ENCODE results near the gene CD1E.

The CD1E gene

GRCh38 chr1:158327481-158327880, 26.2 kb upstream of the CD1E start:
- H3K27ac ChIP-seq, result no peak overlapping the region
- no peaks in the 10 kb centered on the region for H3K27me3 ChIP-seq
- peaks cover 0 to 8% (median 0%) of the 10 kb centered on the region in 3 donors for H3K9me3 ChIP-seq
- no peak overlapping the region for H3K4me3 ChIP-seq
- intact Hi-C loops (cut with DNase I; ENCODE audit: low total_unique reads), result no loop called here
- no peaks in the 10 kb centered on the region for H3K4me1 ChIP-seq
- no peak for DNase-seq
- H3K36me3 ChIP-seq, result no peaks in the 10 kb centered on the region
- TF ChIP-seq, protein P1, sequence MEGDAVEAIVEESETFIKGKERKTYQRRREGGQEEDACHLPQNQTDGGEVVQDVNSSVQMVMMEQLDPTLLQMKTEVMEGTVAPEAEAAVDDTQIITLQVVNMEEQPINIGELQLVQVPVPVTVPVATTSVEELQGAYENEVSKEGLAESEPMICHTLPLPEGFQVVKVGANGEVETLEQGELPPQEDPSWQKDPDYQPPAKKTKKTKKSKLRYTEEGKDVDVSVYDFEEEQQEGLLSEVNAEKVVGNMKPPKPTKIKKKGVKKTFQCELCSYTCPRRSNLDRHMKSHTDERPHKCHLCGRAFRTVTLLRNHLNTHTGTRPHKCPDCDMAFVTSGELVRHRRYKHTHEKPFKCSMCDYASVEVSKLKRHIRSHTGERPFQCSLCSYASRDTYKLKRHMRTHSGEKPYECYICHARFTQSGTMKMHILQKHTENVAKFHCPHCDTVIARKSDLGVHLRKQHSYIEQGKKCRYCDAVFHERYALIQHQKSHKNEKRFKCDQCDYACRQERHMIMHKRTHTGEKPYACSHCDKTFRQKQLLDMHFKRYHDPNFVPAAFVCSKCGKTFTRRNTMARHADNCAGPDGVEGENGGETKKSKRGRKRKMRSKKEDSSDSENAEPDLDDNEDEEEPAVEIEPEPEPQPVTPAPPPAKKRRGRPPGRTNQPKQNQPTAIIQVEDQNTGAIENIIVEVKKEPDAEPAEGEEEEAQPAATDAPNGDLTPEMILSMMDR (IDR thresholded peaks at IDR 0.05), result no peak

DNA sequence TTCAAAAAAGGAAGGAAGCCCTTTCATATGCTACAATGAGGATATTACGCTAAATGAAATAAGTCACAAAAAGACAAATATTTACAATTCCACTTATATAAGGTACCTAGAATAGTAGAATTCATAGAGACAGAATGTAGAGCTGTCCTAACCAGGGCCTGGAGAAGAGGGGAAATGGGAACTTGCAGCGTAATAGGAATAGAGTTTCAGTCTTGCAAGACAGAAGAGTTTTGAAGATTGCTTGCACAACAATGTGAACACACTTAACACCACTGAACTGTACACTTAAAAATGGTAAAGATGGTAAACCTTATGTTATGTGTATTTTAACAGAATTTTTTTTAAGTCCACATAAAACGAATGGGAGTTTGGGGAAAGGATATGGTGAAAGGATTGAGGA, 25.3 kb upstream of the CD1E start:
- H3K9me3 ChIP-seq, result peaks cover 0 to 6% (median 0%) of the 10 kb centered on the region in 3 donors
- intact Hi-C loops (cut with DNase I; ENCODE audit: low total_unique reads), result no loop called here

GRCh38 chr1:158329300-158329699, 24.4 kb upstream of the CD1E start:
- TF ChIP-seq, protein P1 (IDR thresholded peaks at IDR 0.05), result no peak
- no peak overlapping the region for H3K27ac ChIP-seq

More for the DNA sequence above, 25.3 kb upstream of the CD1E start:
- no peaks in the 10 kb centered on the region for H3K27me3 ChIP-seq
- H3K36me3 ChIP-seq, result no peaks in the 10 kb centered on the region
- no peak overlapping the region for H3K4me3 ChIP-seq
- no peak overlapping the region for H3K27ac ChIP-seq
- no peak for DNase-seq
- no peaks in the 10 kb centered on the region for H3K4me1 ChIP-seq
- TF ChIP-seq, protein P1 (IDR thresholded peaks at IDR 0.05), result no peak

GRCh38 chr1:158329733-158330132, 24.0 kb upstream of the CD1E start:
- Histone ChIP-seq H3K9me3 (no peaks in the 10 kb centered on the region), H3K36me3 (no peaks in the 10 kb centered on the region), H3K27me3 (no peaks in the 10 kb centered on the region), H3K4me1 (no peaks in the 10 kb centered on the region), H3K4me3 (no peak overlapping the region), H3K27ac (no peak overlapping the region)
- intact Hi-C loops (cut with DNase I; ENCODE audit: low total_unique reads), result no loop called here
- no peak for DNase-seq
- TF ChIP-seq, protein P1 (IDR thresholded peaks at IDR 0.05), result no peak

More at GRCh38 chr1:158329300-158329699, 24.4 kb upstream of the CD1E start:
- no peaks in the 10 kb centered on the region for H3K4me1 ChIP-seq
- H3K4me3 ChIP-seq, result no peak overlapping the region
- no peak for DNase-seq
- no peaks in the 10 kb centered on the region for H3K9me3 ChIP-seq
- H3K36me3 ChIP-seq, result no peaks in the 10 kb centered on the region
- intact Hi-C loops (cut with DNase I; ENCODE audit: low total_unique reads), result no loop called here
- no peaks in the 10 kb centered on the region for H3K27me3 ChIP-seq

- Histone ChIP-seq H3K27me3 (no peaks in the 10 kb centered on the region), H3K4me3 (no peak overlapping the region), H3K36me3 (no peaks in the 10 kb centered on the region), H3K4me1 (no peaks in the 10 kb centered on the region), H3K9me3 (no peaks in the 10 kb centered on the region), H3K27ac (no peak overlapping the region)
- no peak for DNase-seq
- intact Hi-C loops (cut with DNase I; ENCODE audit: low total_unique reads), result no loop called here
- TF ChIP-seq, protein P1 (IDR thresholded peaks at IDR 0.05), result no peak
Measured at GRCh38 chr1:158330391-158331105, 23.1 kb upstream of the CD1E start.

GRCh38 chr1:158331106-158331425, 22.6 kb upstream of the CD1E start:
- TF ChIP-seq, protein P1 (IDR thresholded peaks at IDR 0.05), result no peak
- Histone ChIP-seq H3K4me1 (no peaks in the 10 kb centered on the region), H3K9me3 (no peaks in the 10 kb centered on the region), H3K27ac (no peak overlapping the region), H3K4me3 (no peak overlapping the region), H3K36me3 (no peaks in the 10 kb centered on the region), H3K27me3 (no peaks in the 10 kb centered on the region)
- intact Hi-C loops (cut with DNase I; ENCODE audit: low total_unique reads), result no loop called here
- no peak for DNase-seq

All from tibial artery (tissue), 4 donors.